Endothelial cell of umbilical vein (primary cell): ENCODE measurements around the gene RSPRY1. TPM values are rescaled to one million over a fixed set of nuclear protein-coding genes. Genes with fewer than 3 reads are reported as not detected.

ENCODE experiments used
- BruUV-seq: library from RNA; stranded (reverse); fragments of 400-500 nt; replicated peaks from 2 replicates; lab custom pipeline; 2021; lab: Mats Ljungman, UMichigan
- CTCF ChIA-PET: fragments of 300-600, 350-600 bp; sonication (Branson Sonifier 250); formaldehyde crosslinking; loops from one replicate; lab custom pipeline; 2021; ENCODE audit warnings: antibody characterized with exemption, inconsistent platforms; lab: Charles Lee
- POLR2A ChIA-PET: fragments of 300-600, 350-600 bp; sonication (Branson Sonifier 250); formaldehyde crosslinking; loops from one replicate; lab custom pipeline; 2021; ENCODE audit warnings: antibody characterized with exemption, inconsistent platforms; lab: Charles Lee
- DNase-seq: peaks from one replicate; pipeline ENCODE4 v3.0.0-alpha.2; 2011; ENCODE audit warnings: low read depth, low spot score
- FAIRE-seq: peaks from 2 replicates; lab custom pipeline; 2011; peaks lifted over from hg19 to GRCh38; lab: Jason Lieb, UNC
- H2AFZ ChIP-seq: 2 replicates; pipeline ENCODE4 v1.6.0; 2012; ENCODE audit warnings: low read depth, low read length, control low read depth, inconsistent platforms
- H3K27ac ChIP-seq: 2 replicates; pipeline ENCODE4 v1.5.1; 2011; ENCODE audit warnings: low read depth, mild to moderate bottlenecking, control low read depth, low read length, moderate library complexity; ENCODE audit not compliant: insufficient read depth
- H3K27me3 ChIP-seq, 2 experiments: 2 replicates each; pipeline versions ENCODE4 v1.6.0 to v1.6.1; 2011; ENCODE audit warnings: low read length in 2 of 2, mixed read lengths in 1 of 2; ENCODE audit not compliant: control insufficient read depth in 2 of 2, insufficient read depth in 2 of 2
- H3K36me3 ChIP-seq, 2 experiments: 2 replicates in 1 of 2; 3 replicates in 1 of 2; pipeline ENCODE4 v1.5.1; 2011; ENCODE audit warnings: low read length in 2 of 2, mild to moderate bottlenecking in 1 of 2, moderate library complexity in 1 of 2; ENCODE audit not compliant: control insufficient read depth in 2 of 2, insufficient read depth in 2 of 2; ENCODE audit errors: extremely low read depth in 1 of 2
- H3K4me1 ChIP-seq: 3 replicates; pipeline ENCODE4 v1.5.1; 2011; ENCODE audit warnings: mild to moderate bottlenecking, low read length; ENCODE audit not compliant: control insufficient read depth, insufficient read depth; ENCODE audit errors: extremely low read depth
- H3K4me2 ChIP-seq: 2 replicates; pipeline ENCODE4 v1.6.1; 2011; ENCODE audit warnings: low read length, control low read depth, mixed read lengths; ENCODE audit not compliant: insufficient read depth
- H3K4me3 ChIP-seq, 3 experiments: fragments of 200-600 bp in 1 of 3; sonication (generic), shearing (Covaris generic) in 1 of 3; replicated peaks in 1 of 3; 2 replicates each; pipeline ENCODE4 v1.5.1; 2011 to 2016; ENCODE audit warnings: control low read depth in 3 of 3, low read length in 3 of 3, mild to moderate bottlenecking in 2 of 3, inconsistent platforms in 1 of 3, low read depth in 1 of 3, moderate library complexity in 1 of 3; ENCODE audit not compliant: insufficient read depth in 1 of 3
- H3K79me2 ChIP-seq: 2 replicates; pipeline ENCODE4 v1.6.0; 2012; ENCODE audit warnings: low read length, inconsistent platforms; ENCODE audit not compliant: control insufficient read depth, insufficient read depth
- H3K9ac ChIP-seq: replicated peaks from 2 replicates; pipeline ENCODE3; 2011; ENCODE audit warnings: low read length, control low read depth; ENCODE audit not compliant: insufficient read depth; ENCODE audit errors: extremely low read depth
- H3K9me1 ChIP-seq: replicated peaks from 3 replicates; pipeline ENCODE4 v1.6.0; 2011; ENCODE audit warnings: mild to moderate bottlenecking, low read length; ENCODE audit not compliant: control insufficient read depth, insufficient read depth; ENCODE audit errors: extremely low read depth
- H3K9me3 ChIP-seq: replicated peaks from 2 replicates; pipeline ENCODE4 v1.5.1; 2012; ENCODE audit warnings: low read length, inconsistent platforms; ENCODE audit not compliant: control insufficient read depth, insufficient read depth
- H4K20me1 ChIP-seq: replicated peaks from 2 replicates; pipeline ENCODE3; 2011; ENCODE audit warnings: mild to moderate bottlenecking, low read length; ENCODE audit not compliant: control insufficient read depth, insufficient read depth; ENCODE audit errors: extremely low read depth
- CTCF ChIP-seq, 2 donors: IDR thresholded peaks; 1 replicate in 1 of 2; 2 replicates in 1 of 2; pipeline ENCODE4 v1.5.1; 2011; ENCODE audit warnings: low read length in 2 of 2, mild to moderate bottlenecking in 2 of 2, moderate library complexity in 2 of 2, control low read depth in 1 of 2, inconsistent platforms in 1 of 2, low read depth in 1 of 2; ENCODE audit not compliant: insufficient read depth in 1 of 2; ENCODE audit errors: extremely low read depth in 1 of 2
- EZH2 ChIP-seq: IDR thresholded peaks from 2 replicates; pipeline ENCODE4 v1.6.1; 2012; ENCODE audit warnings: borderline replicate concordance, low read depth, mild to moderate bottlenecking, moderate library complexity, low read length, inconsistent platforms; ENCODE audit not compliant: severe bottlenecking
- FOS ChIP-seq: IDR thresholded peaks from 2 replicates; pipeline ENCODE4 v1.6.1; 2011; ENCODE audit warnings: mild to moderate bottlenecking, low read length, moderate library complexity, borderline replicate concordance; ENCODE audit not compliant: insufficient read depth
- GATA2 ChIP-seq: IDR thresholded peaks from 2 replicates; pipeline ENCODE4 v1.7.0; 2011; ENCODE audit warnings: low read depth, mild to moderate bottlenecking, moderate library complexity, mixed read lengths, low read length; ENCODE audit not compliant: insufficient read length, insufficient read depth
- JUN ChIP-seq: IDR thresholded peaks from 2 replicates; pipeline ENCODE4 v1.6.1; 2011; ENCODE audit warnings: borderline replicate concordance, low read depth; ENCODE audit not compliant: insufficient read length, insufficient read depth
- MAX ChIP-seq: IDR thresholded peaks from 2 replicates; pipeline ENCODE4 v1.6.1; 2011; ENCODE audit not compliant: insufficient read depth, insufficient read length
- MYC ChIP-seq: IDR thresholded peaks from one replicate; pipeline ENCODE4 v1.6.1; 2011; ENCODE audit warnings: mild to moderate bottlenecking, low read depth, low read length
- POLR2A ChIP-seq: IDR thresholded peaks from 2 replicates; pipeline ENCODE4 v1.6.1; 2012; ENCODE audit warnings: low read depth, mild to moderate bottlenecking, control low read depth, low read length
- POLR2AphosphoS5 ChIP-seq: IDR thresholded peaks from 2 replicates; pipeline ENCODE4 v1.6.1; 2012; ENCODE audit warnings: low read depth, mild to moderate bottlenecking, control low read depth, low read length, moderate library complexity; ENCODE audit not compliant: insufficient read depth
- dilution Hi-C: fragments of 300-500 bp; cut with MboI; formaldehyde crosslinking; loops from one replicate; pipeline ENCODE4 v1.15.0; 2019; ENCODE audit warnings: low sequenced_read_pairs; ENCODE audit not compliant: extremely low pct_ligation_motif_present
- intact Hi-C: fragments of 100-400 bp; cut with micrococcal nuclease; formaldehyde crosslinking; loops from one replicate; pipeline ENCODE4 v1.10.0; 2022
- polyA plus RNA-seq, 4 experiments: library from polyadenylated mRNA; depleted of rRNA in 3 of 4; stranded (reverse) in 3 of 4; unstranded in 1 of 4; fragments of >200 nt; gene quantifications; 2 replicates each; pipeline versions ENCODE4 v1.2.1 to v1.2.3, GENCODE V29; 2011 to 2012; ENCODE audit warnings: missing spikeins in 1 of 4
- total RNA-seq: library from RNA; stranded (reverse); gene quantifications from 2 replicates; pipeline ENCODE4 v1.2.3, GENCODE V29; 2021

The RSPRY1 gene
- total and polyA plus RNA-seq, 2 donors (not counting 3 experiments of a cell fraction or from before 2014, with no cell fraction given), result 28.5 to 55.1 TPM

- H3K9me1 ChIP-seq, result no peaks in the 10 kb centered on the region
- H3K36me3 ChIP-seq, result no peaks in the 10 kb centered on the region
- no peak overlapping the region for H3K4me3 ChIP-seq
- DNase-seq (no peak), FAIRE-seq (no peak)
- peaks cover 78% of the 10 kb centered on the region for H3K79me2 ChIP-seq
- BruUV-seq, result no TSS peak
- H3K9me3 ChIP-seq, result no peaks in the 10 kb centered on the region
- intact Hi-C loops, result no loop called here
- H3K27me3 ChIP-seq, result no peaks in the 10 kb centered on the region
- ChIA-PET POLR2A (no interaction called here), CTCF (interaction anchor here (0.8 to 1.5 kb wide), 2 partner anchors 92 to 100 kb away, joined by 3 to 8 read pairs; partner anchors contain the start of gene CPNE2)
- H3K9ac ChIP-seq, result no peak overlapping the region
- TF ChIP-seq MYC, result no peak
- no peak for TF ChIP-seq POLR2A
- no peak for TF ChIP-seq GATA2
- no peak for TF ChIP-seq JUN
- TF ChIP-seq MAX, result no peak
- no peak for TF ChIP-seq EZH2
- TF ChIP-seq FOS, result no peak
- no peak for TF ChIP-seq CTCF (IDR thresholded peaks at IDR 0.05; ENCODE audit: extremely low read depth in 1 of 2, insufficient read depth in 1 of 2, low read depth in 1 of 2, low read length in 2 of 2)
- TF ChIP-seq POLR2AphosphoS5, result no peak
- no peak overlapping the region for H2AFZ ChIP-seq
- peaks cover 26% of the 10 kb centered on the region for H3K4me1 ChIP-seq
- no peak overlapping the region for H3K27ac ChIP-seq
- no peaks in the 10 kb centered on the region for H4K20me1 ChIP-seq
- peak overlapping the region; percentile 85 for H3K4me2 ChIP-seq
- dilution Hi-C loops, result loop anchor here (5.0 kb wide), 1 partner anchor 37 kb away; no protein-coding TSS in a partner anchor
These were observed 2.0 kb upstream of the RSPRY1 start for GRCh38 chr16:57184113-57184512.
